ENCODE results near the gene LIM2. TPM values are rescaled to one million over a fixed set of nuclear protein-coding genes. Genes with fewer than 3 reads are reported as not detected.

LIM2 gene
- total RNA-seq, 2 experiments from 2014 or later = not detected

GRCh38 chr19:51341976-51342580 lies 45.7 kb downstream of the LIM2 start, which contains the start of gene VSIG10L:
TSS of gene VSIG10L (minus strand) at chr19:51342139. CDS start at chr19:51342124, 15 bp downstream.
- Mint-ChIP-seq H3K27me3 (no peaks in the 10 kb centered on the region), H3K4me3 (peak within 1 kb of the TSS; percentile 73), H3K36me3 (ENCODE audit: low read depth) (peaks cover 16% of the 10 kb centered on the region), H3K4me1 (ENCODE audit: low read depth) (peaks cover 23% of the 10 kb centered on the region), H3K9me3 (no peaks in the 10 kb centered on the region), H3K27ac (no peak within 1 kb of the TSS)
- Histone ChIP-seq H3K9me3 (ENCODE audit: control insufficient read depth in 1 of 2, insufficient read depth in 1 of 2, low read length in 2 of 2) (no peaks in the 10 kb centered on the region), H3K27me3 (ENCODE audit: control insufficient read depth in 1 of 2, insufficient read depth in 2 of 2, low read length in 2 of 2) (no peaks in the 10 kb centered on the region), H3K36me3 (ENCODE audit: insufficient read depth, low read length) (peaks cover 19% of the 10 kb centered on the region), H3K4me3 (ENCODE audit: low read length) (no peak within 1 kb of the TSS), H3K27ac (ENCODE audit: low read depth in 1 of 2, low read length in 2 of 2) (no peak within 1 kb of the TSS), H3K4me1 (ENCODE audit: insufficient read depth, low read length) (peaks cover 23% of the 10 kb centered on the region)
- ATAC-seq (ENCODE audit: poor library complexity) = no peak
- intact Hi-C loops (cut with DNase I, micrococcal nuclease) = no loop called here
- ChIA-PET POLR2A (interaction anchor here (0.7 to 1.0 kb wide), 2 partner anchors 23 to 52 kb away, joined by 3 read pairs; no protein-coding TSS in a partner anchor), CTCF (interaction anchor here (1.4 kb wide), 1 partner anchor 80 kb away, joined by 3 read pairs; no protein-coding TSS in a partner anchor)
- TF ChIP-seq CTCF (IDR thresholded peaks at IDR 0.05) = no peak
- DNase-seq = no peak

DNA sequence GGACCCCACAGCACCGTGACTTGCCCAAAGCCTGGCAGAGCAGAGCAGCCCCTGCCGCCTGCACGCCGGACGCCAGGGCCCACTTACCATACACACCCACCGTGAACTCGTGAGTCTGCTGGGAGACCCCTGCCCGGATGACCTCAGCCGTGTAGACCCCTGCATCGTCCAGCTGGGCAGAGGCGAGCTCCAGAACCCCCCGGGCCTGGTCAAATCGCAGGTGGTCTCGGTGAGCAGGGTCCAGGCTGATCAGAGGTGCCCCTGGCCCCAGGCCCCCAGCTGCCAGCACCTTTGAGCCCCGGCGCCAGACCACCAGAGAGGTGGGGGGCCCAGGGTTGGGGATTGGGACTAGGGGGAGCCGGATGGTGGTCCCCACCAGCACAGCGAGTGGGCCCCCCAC lies 46.7 kb downstream of the LIM2 start:
- intact Hi-C loops (cut with DNase I, micrococcal nuclease) = no loop called here
- Histone ChIP-seq H3K4me3 (ENCODE audit: low read length) (no peak overlapping the region), H3K36me3 (ENCODE audit: insufficient read depth, low read length) (peaks cover 10% of the 10 kb centered on the region), H3K27me3 (ENCODE audit: control insufficient read depth in 1 of 2, insufficient read depth in 2 of 2, low read length in 2 of 2) (no peaks in the 10 kb centered on the region), H3K27ac (ENCODE audit: low read depth in 1 of 2, low read length in 2 of 2) (no peak overlapping the region), H3K4me1 (ENCODE audit: insufficient read depth, low read length) (peaks cover 23% of the 10 kb centered on the region), H3K9me3 (ENCODE audit: control insufficient read depth in 1 of 2, insufficient read depth in 1 of 2, low read length in 2 of 2) (no peaks in the 10 kb centered on the region)
- ChIA-PET POLR2A (interaction anchor here (0.9 to 1.0 kb wide), 2 partner anchors 10 to 24 kb away, joined by 3 read pairs; no protein-coding TSS in a partner anchor), CTCF (interaction anchor here (1.4 kb wide), 1 partner anchor 81 kb away, joined by 3 read pairs; no protein-coding TSS in a partner anchor)
- ATAC-seq (ENCODE audit: poor library complexity) (no peak), DNase-seq (no peak)
- no peak for TF ChIP-seq CTCF (IDR thresholded peaks at IDR 0.05)
- Mint-ChIP-seq H3K36me3 (ENCODE audit: low read depth) (peaks cover 9% of the 10 kb centered on the region), H3K9me3 (no peaks in the 10 kb centered on the region), H3K4me1 (ENCODE audit: low read depth) (peaks cover 23% of the 10 kb centered on the region), H3K27ac (no peak overlapping the region), H3K27me3 (no peaks in the 10 kb centered on the region), H3K4me3 (peak overlapping the region; percentile 73)

- ATAC-seq (ENCODE audit: poor library complexity) (peak; percentile 61), DNase-seq (peak; percentile 72 to 93 (median 80))
- Mint-ChIP-seq H3K27ac (peak overlapping the region; percentile 7), H3K9me3 (no peaks in the 10 kb centered on the region), H3K4me3 (peak overlapping the region; percentile 80), H3K4me1 (ENCODE audit: low read depth) (peaks cover 23% of the 10 kb centered on the region), H3K27me3 (no peaks in the 10 kb centered on the region), H3K36me3 (ENCODE audit: low read depth) (peaks cover 4% of the 10 kb centered on the region)
- Histone ChIP-seq H3K27me3 (ENCODE audit: control insufficient read depth in 1 of 2, insufficient read depth in 2 of 2, low read length in 2 of 2) (no peaks in the 10 kb centered on the region), H3K4me1 (ENCODE audit: insufficient read depth, low read length) (peaks cover 23% of the 10 kb centered on the region), H3K9me3 (ENCODE audit: control insufficient read depth in 1 of 2, insufficient read depth in 1 of 2, low read length in 2 of 2) (no peaks in the 10 kb centered on the region), H3K27ac (ENCODE audit: low read depth in 1 of 2, low read length in 2 of 2) (no peak overlapping the region), H3K4me3 (ENCODE audit: low read length) (peak overlapping the region; percentile 62), H3K36me3 (ENCODE audit: insufficient read depth, low read length) (peaks cover 1% of the 10 kb centered on the region)
- intact Hi-C loops (cut with DNase I, micrococcal nuclease) = loop anchor here (1.0 to 2.0 kb wide), 9 partner anchors 27 to 437 kb away; no protein-coding TSS in a partner anchor
- CTCF ChIA-PET = interaction anchor here (1.3 to 2.3 kb wide), 2 partner anchors 54 to 68 kb away, joined by 3 to 6 read pairs; no protein-coding TSS in a partner anchor
- POLR2A ChIA-PET = interaction anchor here (0.8 to 1.3 kb wide), 5 partner anchors 11 to 317 kb away, joined by 3 to 4 read pairs (median 3); no protein-coding TSS in a partner anchor
- no peak for TF ChIP-seq CTCF (IDR thresholded peaks at IDR 0.05)
Observed at GRCh38 chr19:51339687-51340656, 47.8 kb downstream of the LIM2 start.
